MM.1S (cell line): ENCODE measurements around the gene SENP8.

Source experiments
- CTCF ChIP-seq: fragments of 300-600 bp; sonication (generic); IDR thresholded peaks from 2 replicates; pipeline ENCODE4 v1.5.1; 2016; ENCODE audit warnings: antibody characterized with exemption, low read length, mixed read lengths
- EZH2 ChIP-seq: fragments of 300-600 bp; sonication (generic); optimal IDR thresholded peaks from 2 replicates; pipeline ENCODE3; 2017; ENCODE audit warnings: low read depth, mild to moderate bottlenecking, antibody characterized with exemption, low read length, mixed read lengths

GRCh38 chr15:72141171-72142084, 23.2 kb downstream of the SENP8 start:
- TF ChIP-seq CTCF: no peak
- no peak for TF ChIP-seq EZH2
